Cerebellar cortex (tissue), 1 donor: Measurements from ENCODE around the gene KRTAP4-3.
"Not testable (repeated sequence)": the region's sequence is repeated elsewhere in the genome, so short reads cannot be mapped to it uniquely, and the experiment has no call there.

Experiments used
- DNase-seq: peaks from one replicate; pipeline ENCODE4 v3.0.0-alpha.2; 2015; ENCODE audit warnings: low spot score

Gene KRTAP4-3

GRCh38 chr17:41151525-41151924 is 16.5 kb downstream of the KRTAP4-3 start:
- DNase-seq: no peak

- no peak for DNase-seq
Measured at GRCh38 chr17:41150026-41150425, 18.0 kb downstream of the KRTAP4-3 start.

GRCh38 chr17:41149652-41149985 is 18.4 kb downstream of the KRTAP4-3 start, which contains the start of gene KRTAP4-5:
TSS of gene KRTAP4-5 (minus strand) at chr17:41149825. CDS start at chr17:41149767, 58 bp downstream.
- no peak for DNase-seq

- not testable (repeated sequence) for DNase-seq
Measured at GRCh38 chr17:41148971-41149651, 18.9 kb downstream of the KRTAP4-3 start.

- no peak for DNase-seq
Measured at GRCh38 chr17:41147531-41148204, 20.4 kb downstream of the KRTAP4-3 start.

- DNase-seq: no peak
Measured at GRCh38 chr17:41145261-41145660, 22.8 kb downstream of the KRTAP4-3 start.

GRCh38 chr17:41144846-41145245 is 23.2 kb downstream of the KRTAP4-3 start:
- DNase-seq: no peak

- no peak for DNase-seq
Measured at GRCh38 chr17:41141361-41141760, 26.7 kb downstream of the KRTAP4-3 start.

GRCh38 chr17:41140360-41141131 is 27.5 kb downstream of the KRTAP4-3 start, which contains the start of gene KRTAP4-6:
TSS of gene KRTAP4-6 (minus strand) at chr17:41140544. CDS start at chr17:41140487, 57 bp downstream.
- no peak for DNase-seq

- DNase-seq: not testable (repeated sequence)
Measured at GRCh38 chr17:41139865-41140264, 28.2 kb downstream of the KRTAP4-3 start.

- no peak for DNase-seq
Measured at GRCh38 chr17:41133880-41134735, 33.9 kb downstream of the KRTAP4-3 start.

GRCh38 chr17:41131979-41132378 is 36.0 kb downstream of the KRTAP4-3 start:
- no peak for DNase-seq

- DNase-seq: no peak
Measured at GRCh38 chr17:41127371-41127770, 40.6 kb downstream of the KRTAP4-3 start.

- no peak for DNase-seq
Measured at GRCh38 chr17:41126412-41126811, 41.6 kb downstream of the KRTAP4-3 start.

GRCh38 chr17:41125064-41125463 is 43.0 kb downstream of the KRTAP4-3 start:
- no peak for DNase-seq

GRCh38 chr17:41123991-41124371 is 44.0 kb downstream of the KRTAP4-3 start, which contains the start of gene KRTAP4-12:
TSS of gene KRTAP4-12 (minus strand) at chr17:41124182. CDS start at chr17:41124122, 60 bp downstream.
- DNase-seq: not testable (repeated sequence)

GRCh38 chr17:41123292-41123990 is 44.6 kb downstream of the KRTAP4-3 start:
- DNase-seq: not testable (repeated sequence)

- no peak for DNase-seq
Measured at GRCh38 chr17:41121742-41122141, 46.3 kb downstream of the KRTAP4-3 start.

GRCh38 chr17:41119696-41120690 is 48.0 kb downstream of the KRTAP4-3 start:
- not testable (repeated sequence) for DNase-seq

- no peak for DNase-seq
Measured at GRCh38 chr17:41118721-41119120, 49.3 kb downstream of the KRTAP4-3 start.
